Measurements from ENCODE around the gene SLC4A1.

GRCh38 chr17:44279666-44280391 is 11.9 kb upstream of the SLC4A1 start:
- TF ChIP-seq CTCF (IDR thresholded peaks at IDR 0.05 in 8 of 11, conservative IDR thresholded peaks at IDR 0.05 in 3 of 11), result no peak
- peak; percentile 81 to 88 (median 86) for TF ChIP-seq POLR2AphosphoS5 (IDR thresholded peaks at IDR 0.05)

Data from spleen (tissue), 7 donors.